H9 (cell line): ENCODE results near the gene STX3. TPM values are rescaled to one million over a fixed set of nuclear protein-coding genes. Genes with fewer than 3 reads are reported as not detected.

ENCODE experiments used
- DNase-seq: peaks from one replicate; pipeline ENCODE4 v3.0.0-alpha.2; 2017
- H2AFZ ChIP-seq: one replicate; pipeline ENCODE4 v1.6.1; 2013; ENCODE audit warnings: mild to moderate bottlenecking, low read length, control low read depth, moderate library complexity
- H2AK5ac ChIP-seq: 2 replicates; pipeline ENCODE4 v1.6.1; 2013; ENCODE audit warnings: low read length, control low read depth, mixed read lengths; ENCODE audit not compliant: insufficient read length
- H2BK120ac ChIP-seq: one replicate; pipeline ENCODE4 v1.6.1; 2013; ENCODE audit warnings: low read depth, mild to moderate bottlenecking, low read length, control low read depth, inconsistent platforms; ENCODE audit not compliant: poor library complexity, severe bottlenecking
- H2BK12ac ChIP-seq: 2 replicates; pipeline ENCODE4 v1.6.1; 2013; ENCODE audit warnings: low read length, control low read depth, mixed read lengths, low read depth; ENCODE audit not compliant: insufficient read length
- H2BK15ac ChIP-seq: 2 replicates; pipeline ENCODE4 v1.6.1; 2013; ENCODE audit warnings: low read depth, low read length, control low read depth
- H2BK20ac ChIP-seq: one replicate; pipeline ENCODE4 v1.6.1; 2013; ENCODE audit warnings: low read depth, mild to moderate bottlenecking, low read length, control low read depth, inconsistent platforms; ENCODE audit not compliant: poor library complexity, severe bottlenecking
- H2BK5ac ChIP-seq: 2 replicates; pipeline ENCODE4 v1.6.1; 2013; ENCODE audit warnings: low read length, control low read depth, mixed read lengths; ENCODE audit not compliant: insufficient read length
- H3K14ac ChIP-seq: 2 replicates; pipeline ENCODE4 v1.6.1; 2013; ENCODE audit warnings: low read length, control low read depth; ENCODE audit not compliant: insufficient read depth
- H3K18ac ChIP-seq: 2 replicates; pipeline ENCODE4 v1.6.1; 2013; ENCODE audit warnings: low read depth, mild to moderate bottlenecking, mixed read lengths, low read length, control low read depth; ENCODE audit not compliant: insufficient read length
- H3K23ac ChIP-seq: 2 replicates; pipeline ENCODE4 v1.6.1; 2013; ENCODE audit warnings: low read length, control low read depth, mixed read lengths, low read depth; ENCODE audit not compliant: insufficient read length
- H3K23me2 ChIP-seq: 2 replicates; pipeline ENCODE4 v1.6.1; 2013; ENCODE audit warnings: low read depth, mild to moderate bottlenecking, mixed read lengths, low read length, control low read depth; ENCODE audit not compliant: insufficient read length, poor library complexity, severe bottlenecking
- H3K27ac ChIP-seq: 2 replicates; pipeline ENCODE4 v1.5.1; 2013; ENCODE audit warnings: low read length, control low read depth, mixed read lengths, low read depth; ENCODE audit not compliant: insufficient read length
- H3K27me3 ChIP-seq: 2 replicates; pipeline ENCODE4 v1.6.1; 2013; ENCODE audit warnings: low read length, control low read depth, inconsistent platforms; ENCODE audit not compliant: insufficient read depth
- H3K4ac ChIP-seq: 2 replicates; pipeline ENCODE4 v1.6.1; 2013; ENCODE audit warnings: low read depth, mild to moderate bottlenecking, control low read depth, inconsistent platforms, low read length, moderate library complexity
- H3K4me1 ChIP-seq: 2 replicates; pipeline ENCODE4 v1.6.1; 2013; ENCODE audit warnings: low read length, control low read depth, inconsistent platforms; ENCODE audit not compliant: insufficient read depth
- H3K4me2 ChIP-seq: 2 replicates; pipeline ENCODE4 v1.6.1; 2013; ENCODE audit warnings: low read length, control low read depth, mixed read lengths; ENCODE audit not compliant: insufficient read length, insufficient read depth
- H3K56ac ChIP-seq: 2 replicates; pipeline ENCODE4 v1.6.1; 2013; ENCODE audit warnings: low read depth, mild to moderate bottlenecking, mixed read lengths, low read length, control low read depth; ENCODE audit not compliant: insufficient read length
- H3K79me1 ChIP-seq: 2 replicates; pipeline ENCODE4 v1.6.1; 2013; ENCODE audit warnings: low read depth, mild to moderate bottlenecking, moderate library complexity, low read length, control low read depth, inconsistent platforms; ENCODE audit not compliant: insufficient read depth, poor library complexity, severe bottlenecking
- H3K79me2 ChIP-seq: 2 replicates; pipeline ENCODE4 v1.6.1; 2013; ENCODE audit warnings: low read length, control low read depth, inconsistent platforms; ENCODE audit not compliant: insufficient read depth
- H3K9ac ChIP-seq: 2 replicates; pipeline ENCODE4 v1.6.1; 2013; ENCODE audit warnings: low read length, control low read depth, mixed read lengths; ENCODE audit not compliant: insufficient read length; ENCODE audit errors: extremely low read depth
- H3K9me3 ChIP-seq: one replicate; pipeline ENCODE4 v1.6.1; 2013; ENCODE audit warnings: low read depth, low read length, inconsistent platforms; ENCODE audit not compliant: control insufficient read depth
- H3T11ph ChIP-seq: one replicate; pipeline ENCODE4 v1.6.1; 2013; ENCODE audit warnings: mild to moderate bottlenecking, low read length, control low read depth, inconsistent platforms
- H4K20me1 ChIP-seq: one replicate; pipeline ENCODE4 v1.6.1; 2013; ENCODE audit not compliant: control insufficient read depth, insufficient read length, insufficient read depth
- H4K5ac ChIP-seq: 2 replicates; pipeline ENCODE4 v1.6.1; 2013; ENCODE audit warnings: low read depth, mild to moderate bottlenecking, mixed read lengths, low read length, control low read depth; ENCODE audit not compliant: insufficient read length
- H4K8ac ChIP-seq: replicated peaks from 2 replicates; pipeline ENCODE4 v1.6.1; 2013; ENCODE audit warnings: low read length, control low read depth, mixed read lengths, low read depth; ENCODE audit not compliant: insufficient read length
- H4K91ac ChIP-seq: 2 replicates; pipeline ENCODE4 v1.6.1; 2013; ENCODE audit warnings: low read depth, mild to moderate bottlenecking, moderate library complexity, mixed read lengths, low read length, control low read depth; ENCODE audit not compliant: insufficient read length
- H3K27ac Mint-ChIP-seq, 3 experiments: 2 replicates in 2 of 3; 3 replicates in 1 of 3; pipeline ENCODE4 v1.8.0; 2020 to 2021; ENCODE audit warnings: mixed read lengths in 3 of 3, mild to moderate bottlenecking in 1 of 3, moderate library complexity in 1 of 3
- H3K27me3 Mint-ChIP-seq: 2 replicates; pipeline ENCODE4 v1.8.0; 2021; ENCODE audit warnings: low read depth, mild to moderate bottlenecking, moderate library complexity, mixed read lengths
- H3K36me3 Mint-ChIP-seq, 3 experiments: 2 replicates in 2 of 3; 3 replicates in 1 of 3; pipeline ENCODE4 v1.8.0; 2020 to 2021; ENCODE audit warnings: low read depth in 3 of 3, mixed read lengths in 3 of 3; ENCODE audit not compliant: insufficient read depth in 1 of 3
- H3K4me1 Mint-ChIP-seq, 2 experiments: 2 replicates each; pipeline ENCODE4 v1.8.0; 2020; ENCODE audit warnings: mixed read lengths in 2 of 2
- H3K4me3 Mint-ChIP-seq, 2 experiments: 2 replicates in 1 of 2; 3 replicates in 1 of 2; pipeline ENCODE4 v1.8.0; 2020 to 2021; ENCODE audit warnings: mild to moderate bottlenecking in 2 of 2, mixed read lengths in 2 of 2, moderate library complexity in 1 of 2
- H3K9me3 Mint-ChIP-seq, 2 experiments: 2 replicates in 1 of 2; 3 replicates in 1 of 2; pipeline ENCODE4 v1.8.0; 2020; ENCODE audit warnings: mild to moderate bottlenecking in 2 of 2, mixed read lengths in 2 of 2, moderate library complexity in 1 of 2
- WGBS: extraction: QIAGEN DNeasy Blood & Tissue Kit; methylation state at CpG from one replicate; pipeline ENCODE4 v1.1.7; 2013; ENCODE audit warnings: missing lambda C conversion rate, low lambda C conversion rate, mixed read lengths; ENCODE audit not compliant: insufficient read length; ENCODE audit errors: extremely low coverage; 5-methylcytosine and 5-hydroxymethylcytosine counted together
- total RNA-seq: library from RNA; stranded (reverse); gene quantifications from 2 replicates; pipeline ENCODE4 v1.2.1, GENCODE V29; 2021
- TF ChIP-seq, protein P1 (sequence below): fragments of 200-600 bp; sonication (generic); conservative IDR thresholded peaks from 3 replicates; pipeline ENCODE4 v1.8.0; 2021; ENCODE audit warnings: antibody characterized with exemption, mild to moderate bottlenecking

STX3 gene
- total RNA-seq, 1 experiment from 2014 or later, result 41.0 TPM

DNA sequence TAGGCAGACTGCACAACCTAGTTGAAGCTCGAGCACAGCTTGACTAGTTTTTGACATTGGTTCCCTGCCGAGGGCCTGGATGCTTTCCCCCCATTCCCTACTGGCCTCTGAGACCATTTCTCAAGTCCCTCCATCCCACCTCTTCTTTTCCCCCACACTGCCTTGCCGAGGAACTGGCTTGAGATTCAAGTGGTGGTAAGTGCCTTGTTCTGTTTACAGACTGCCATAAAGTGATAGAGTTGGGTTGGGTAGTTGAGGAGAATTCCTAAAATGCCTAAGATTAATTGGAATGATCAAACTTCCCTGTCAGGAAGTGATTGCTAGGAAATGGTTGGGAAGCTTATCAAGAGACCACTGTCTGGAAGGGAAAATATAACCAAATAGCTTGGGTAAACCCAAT, 39.2 kb downstream of the STX3 start:
- H2BK120ac ChIP-seq, result no peak overlapping the region
- no peak overlapping the region for H2AK5ac ChIP-seq
- H4K5ac ChIP-seq, result no peak overlapping the region
- H3K36me3 Mint-ChIP-seq, result peaks cover 15 to 67% (median 56%) of the 10 kb centered on the region in 3 experiments
- no peak overlapping the region; a peak in 1 of 7 replicates for H3K27ac Mint-ChIP-seq
- no peaks in the 10 kb centered on the region for H3K9me3 ChIP-seq
- H2BK20ac ChIP-seq, result no peak overlapping the region
- H3T11ph ChIP-seq, result no peak overlapping the region
- no peak overlapping the region for H3K4me3 Mint-ChIP-seq
- H3K79me1 ChIP-seq, result no peaks in the 10 kb centered on the region
- H3K14ac ChIP-seq, result no peak overlapping the region
- DNase-seq, result no peak
- H3K4ac ChIP-seq, result no peak overlapping the region
- H4K20me1 ChIP-seq, result no peaks in the 10 kb centered on the region
- no peak overlapping the region for H3K56ac ChIP-seq
- H3K23me2 ChIP-seq, result no peaks in the 10 kb centered on the region
- H4K91ac ChIP-seq, result no peak overlapping the region
- no peak overlapping the region for H2BK12ac ChIP-seq
- H3K79me2 ChIP-seq, result no peaks in the 10 kb centered on the region
- H3K9me3 Mint-ChIP-seq, result no peaks in the 10 kb centered on the region
- H3K4me2 ChIP-seq, result no peak overlapping the region
- no peaks in the 10 kb centered on the region for H3K27me3 Mint-ChIP-seq
- no peak overlapping the region for H3K23ac ChIP-seq
- H3K9ac ChIP-seq, result no peak overlapping the region
- H3K27me3 ChIP-seq, result no peaks in the 10 kb centered on the region
- H2BK15ac ChIP-seq, result no peak overlapping the region
- H4K8ac ChIP-seq, result no peak overlapping the region
- no peaks in the 10 kb centered on the region for H3K4me1 ChIP-seq
- no peak overlapping the region for H2BK5ac ChIP-seq
- H3K27ac ChIP-seq, result no peak overlapping the region
- WGBS, result no CpG with 5 or more reads among the region's 3 CpGs
- TF ChIP-seq, protein P1, sequence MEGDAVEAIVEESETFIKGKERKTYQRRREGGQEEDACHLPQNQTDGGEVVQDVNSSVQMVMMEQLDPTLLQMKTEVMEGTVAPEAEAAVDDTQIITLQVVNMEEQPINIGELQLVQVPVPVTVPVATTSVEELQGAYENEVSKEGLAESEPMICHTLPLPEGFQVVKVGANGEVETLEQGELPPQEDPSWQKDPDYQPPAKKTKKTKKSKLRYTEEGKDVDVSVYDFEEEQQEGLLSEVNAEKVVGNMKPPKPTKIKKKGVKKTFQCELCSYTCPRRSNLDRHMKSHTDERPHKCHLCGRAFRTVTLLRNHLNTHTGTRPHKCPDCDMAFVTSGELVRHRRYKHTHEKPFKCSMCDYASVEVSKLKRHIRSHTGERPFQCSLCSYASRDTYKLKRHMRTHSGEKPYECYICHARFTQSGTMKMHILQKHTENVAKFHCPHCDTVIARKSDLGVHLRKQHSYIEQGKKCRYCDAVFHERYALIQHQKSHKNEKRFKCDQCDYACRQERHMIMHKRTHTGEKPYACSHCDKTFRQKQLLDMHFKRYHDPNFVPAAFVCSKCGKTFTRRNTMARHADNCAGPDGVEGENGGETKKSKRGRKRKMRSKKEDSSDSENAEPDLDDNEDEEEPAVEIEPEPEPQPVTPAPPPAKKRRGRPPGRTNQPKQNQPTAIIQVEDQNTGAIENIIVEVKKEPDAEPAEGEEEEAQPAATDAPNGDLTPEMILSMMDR, result no peak
- H3K18ac ChIP-seq, result no peak overlapping the region
- H2AFZ ChIP-seq, result no peak overlapping the region
- H3K4me1 Mint-ChIP-seq, result no peaks in the 10 kb centered on the region
